Activated CD4-positive, alpha-beta T cell treated with anti-CD3 and anti-CD28 coated beads, Interleukin-2, amount 50 U/mL, for 4 hours (primary cell): ENCODE measurements around the gene PFKFB1.

Source experiments
- DNase-seq, 2 experiments: peaks; one replicate each; pipeline ENCODE4 v3.0.0-alpha.2; 2020

Gene PFKFB1

DNA sequence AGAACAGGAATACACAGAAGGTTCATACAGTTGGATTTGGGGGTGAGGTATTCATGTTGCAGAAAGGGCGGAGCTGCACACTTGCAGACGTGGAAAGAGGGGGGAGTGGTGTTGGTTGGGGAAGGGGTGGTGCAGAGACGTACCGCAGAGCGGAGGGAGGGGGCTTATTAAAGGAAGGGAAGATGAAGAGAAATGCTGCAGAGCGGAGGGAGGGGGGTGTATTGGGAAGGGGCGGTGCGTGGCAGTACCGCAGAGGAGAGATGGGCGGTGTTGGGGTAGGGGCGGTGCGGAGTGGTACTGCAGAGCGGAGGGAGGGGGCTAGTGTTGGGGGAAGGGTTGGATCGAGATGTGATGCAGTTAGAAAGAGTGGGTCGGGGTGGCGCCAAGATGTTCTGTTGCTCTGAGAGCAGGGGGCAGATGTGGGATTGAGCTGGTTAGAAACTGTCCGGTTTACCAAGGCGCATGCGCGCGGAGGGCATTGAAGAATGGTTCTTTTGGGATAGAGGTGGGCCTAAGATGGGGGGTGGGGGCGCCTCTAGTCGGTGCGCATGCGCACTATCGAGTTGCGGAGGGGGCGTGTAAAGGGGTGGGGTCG lies 72.5 kb downstream of the PFKFB1 start:
- DNase-seq = peak; percentile 13 to 26

DNA sequence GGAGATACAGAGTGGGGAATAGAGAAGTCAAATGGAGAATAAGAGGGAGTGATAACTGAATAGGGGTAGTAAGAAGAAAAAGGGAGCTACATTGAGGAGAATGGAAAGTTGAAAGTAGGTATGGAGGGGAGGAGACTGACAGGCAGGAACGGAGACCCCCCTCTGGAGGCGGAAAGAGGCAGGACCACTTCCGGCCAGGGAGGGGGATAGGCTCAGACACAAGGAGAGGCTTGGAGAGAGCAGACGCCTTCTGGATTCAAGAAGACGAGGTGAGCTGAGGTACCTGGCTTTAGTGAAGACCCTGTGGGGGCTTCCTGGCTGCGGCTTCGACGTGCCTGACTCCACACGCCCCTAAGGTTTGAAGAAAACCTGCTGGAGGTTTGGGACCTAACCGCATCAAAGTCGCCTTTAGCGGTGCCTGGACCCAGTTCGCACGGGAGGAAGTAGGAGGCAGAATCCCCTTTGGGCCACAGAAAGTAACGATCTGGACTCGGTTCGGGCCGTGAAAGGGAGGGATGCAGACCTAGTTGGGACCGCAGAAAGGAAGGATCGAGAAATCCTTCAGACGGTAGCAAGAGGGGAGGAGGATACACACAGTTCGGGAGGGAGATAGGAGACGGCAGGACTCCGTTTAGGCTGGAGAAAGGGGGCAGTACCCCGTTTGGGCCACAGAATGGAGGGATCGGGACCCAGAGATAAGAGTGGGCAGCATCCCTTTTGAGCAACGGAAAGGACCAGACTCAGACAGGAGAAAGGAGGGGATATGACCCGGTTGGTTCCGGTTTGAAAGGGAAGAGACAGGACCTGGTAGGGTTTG lies 73.2 kb downstream of the PFKFB1 start, which contains the start of gene TRO:
TSS of gene TRO (plus strand) at position 215 of the 817 bp plus-strand sequence. CDS start 1,423 bp downstream, outside the sequence.
- no peak for DNase-seq

DNA sequence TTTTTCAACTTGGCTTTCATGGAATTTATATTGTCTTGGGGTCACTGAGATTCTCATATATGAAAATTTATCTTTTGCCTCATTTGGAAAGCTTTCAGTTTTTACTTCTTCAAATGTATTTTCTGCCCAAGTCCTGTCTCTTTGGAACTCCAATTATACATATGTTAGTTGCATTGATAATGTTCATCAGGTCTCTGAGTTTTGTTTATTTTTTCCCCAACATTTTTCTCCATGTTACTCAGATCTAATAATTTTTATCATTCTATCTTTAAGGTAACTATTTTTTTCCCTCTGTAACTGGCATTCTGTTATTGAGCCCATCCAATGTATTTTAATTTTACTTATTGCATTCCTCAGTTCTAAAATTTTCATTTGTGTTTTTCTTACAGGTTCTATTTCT lies 84.0 kb downstream of the PFKFB1 start:
- no peak for DNase-seq

DNA sequence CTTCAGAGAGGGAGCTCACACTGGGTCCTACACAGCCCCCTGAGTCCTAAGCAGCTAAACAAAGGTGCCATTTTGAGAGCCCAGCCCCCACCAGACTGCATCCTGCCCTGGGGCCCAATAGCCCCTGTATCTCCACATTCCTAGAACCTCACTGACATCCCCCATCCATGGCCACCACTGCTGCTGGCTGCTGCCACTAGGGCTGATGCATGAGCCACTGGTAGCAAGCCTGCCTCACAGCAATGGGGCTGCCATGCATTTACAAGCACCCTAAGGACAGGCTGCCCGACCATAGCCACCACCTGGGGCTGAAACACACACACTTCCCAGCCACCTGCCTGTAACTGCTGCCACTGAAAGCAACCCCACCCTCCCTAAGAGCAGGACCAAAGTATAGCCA lies 99.8 kb downstream of the PFKFB1 start:
- no peak for DNase-seq

DNA sequence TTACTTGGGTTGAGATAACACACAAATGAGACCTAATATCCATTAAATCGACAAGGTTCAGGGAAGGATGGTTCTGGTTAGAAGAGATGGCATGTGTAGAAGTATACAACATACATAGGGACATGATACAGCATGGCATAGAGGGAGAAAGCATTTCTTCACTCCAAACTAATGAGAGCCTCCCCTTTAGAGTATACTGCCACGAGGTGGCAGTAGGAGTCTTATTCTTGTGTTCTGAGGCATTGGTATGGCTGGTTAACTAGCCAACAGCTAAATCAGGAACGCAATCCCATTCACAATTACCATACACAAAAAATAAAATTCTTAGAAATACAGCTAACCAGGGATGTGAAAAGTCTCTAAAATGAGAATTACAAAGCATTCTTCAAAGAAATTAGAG lies 102.4 kb downstream of the PFKFB1 start:
- peak; percentile 13 to 18 for DNase-seq

DNA sequence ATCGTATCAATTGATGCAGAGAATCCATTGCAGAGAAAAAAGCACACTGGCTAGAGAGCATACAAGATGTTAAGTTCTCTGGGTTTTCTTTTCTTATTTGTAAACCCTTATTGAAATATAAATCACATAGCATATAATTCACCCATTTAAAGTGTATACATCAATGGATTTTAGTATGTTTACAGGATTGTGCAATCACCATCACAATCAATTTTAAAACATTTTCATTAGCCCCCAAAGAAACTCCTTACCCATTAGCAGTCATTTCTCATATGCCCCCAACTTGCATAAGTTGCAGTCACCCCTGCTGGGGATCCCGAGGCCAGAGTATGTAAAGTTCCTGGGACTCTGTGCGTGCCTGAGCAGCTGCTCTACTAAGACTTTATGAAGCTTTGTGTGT lies 108.2 kb downstream of the PFKFB1 start:
- DNase-seq = no peak
